SK-N-SH (cell line): ENCODE data around the gene PTPRS. TPM values are rescaled to one million over a fixed set of nuclear protein-coding genes. Genes with fewer than 3 reads are reported as not detected.
A peak's percentile ranks its signal among the peaks of the same experiment; 100 is the strongest.

Experiments
- CTCF ChIA-PET: fragments of 300-600, 350-600 bp; formaldehyde crosslinking; extraction: SDS; loops from one replicate; lab custom pipeline; 2021; lab: Yijun Ruan, JAX
- POLR2A ChIA-PET: fragments of 350-600 bp; sonication (Branson Sonifier 250); formaldehyde crosslinking; extraction: SDS; loops from one replicate; lab custom pipeline; 2020; ENCODE audit warnings: antibody characterized with exemption, inconsistent platforms; lab: Yijun Ruan, JAX
- DNase-seq: peaks from one replicate; pipeline ENCODE4 v3.0.0; 2012
- H2AFZ ChIP-seq: fragments of 200-600 bp; sonication (generic); 2 replicates; pipeline ENCODE4 v1.8.1; 2016; ENCODE audit warnings: antibody characterized with exemption, mild to moderate bottlenecking, low read depth
- H3F3A ChIP-seq: fragments of 200-600 bp; sonication (generic); replicated peaks from 2 replicates; pipeline ENCODE3; 2016; ENCODE audit warnings: antibody characterized with exemption, mild to moderate bottlenecking; ENCODE audit not compliant: insufficient read depth
- H3K27ac ChIP-seq, 2 experiments: fragments of 200-500 bp in 1 of 2; fragments of 200-600 bp in 1 of 2; sonication (Bioruptor generic) in 1 of 2; sonication (generic), shearing (Covaris generic) in 1 of 2; 2 replicates each; pipeline versions ENCODE4 v1.5.1 to v1.6.1; 2014 to 2016; ENCODE audit warnings: low read depth in 2 of 2, inconsistent platforms in 1 of 2, low read length in 1 of 2, mild to moderate bottlenecking in 1 of 2, mixed read lengths in 1 of 2
- H3K27me3 ChIP-seq: fragments of 200-600 bp; sonication (generic), shearing (Covaris generic); 2 replicates; pipeline ENCODE4 v1.6.1; 2016; ENCODE audit warnings: mixed run types; ENCODE audit not compliant: insufficient read depth
- H3K36me3 ChIP-seq, 2 experiments: fragments of 200-500 bp in 1 of 2; fragments of 200-600 bp in 1 of 2; sonication (Bioruptor generic) in 1 of 2; sonication (generic) in 1 of 2; replicated peaks in 1 of 2; 2 replicates each; pipeline versions ENCODE3 to v1.5.1; 2014 to 2016; ENCODE audit warnings: low read length in 1 of 2, mild to moderate bottlenecking in 1 of 2; ENCODE audit not compliant: insufficient read depth in 2 of 2, control insufficient read depth in 1 of 2
- H3K4me1 ChIP-seq, 2 experiments: fragments of 200-500 bp in 1 of 2; fragments of 200-600 bp in 1 of 2; sonication (Bioruptor generic) in 1 of 2; sonication (generic), shearing (Covaris generic) in 1 of 2; 2 replicates each; pipeline versions ENCODE4 v1.5.1 to v1.6.1; 2014 to 2016; ENCODE audit warnings: low read depth in 1 of 2, low read length in 1 of 2, mixed run types in 1 of 2; ENCODE audit not compliant: insufficient read depth in 2 of 2, control insufficient read depth in 1 of 2
- H3K4me2 ChIP-seq: fragments of 200-600 bp; sonication (generic), shearing (Covaris generic); 2 replicates; pipeline ENCODE4 v1.6.1; 2017; ENCODE audit warnings: mixed run types
- H3K4me3 ChIP-seq, 2 experiments: fragments of 200-500 bp in 1 of 2; fragments of 200-600 bp in 1 of 2; sonication (Bioruptor generic) in 1 of 2; sonication (generic), shearing (Covaris generic) in 1 of 2; 2 replicates each; pipeline versions ENCODE4 v1.5.1 to v1.8.1; 2014 to 2016; ENCODE audit warnings: low read depth in 2 of 2, inconsistent platforms in 1 of 2, low read length in 1 of 2, mild to moderate bottlenecking in 1 of 2, mixed read lengths in 1 of 2, moderate library complexity in 1 of 2
- H3K79me2 ChIP-seq: fragments of 200-600 bp; sonication (generic); 2 replicates; pipeline ENCODE4 v1.8.1; 2017; ENCODE audit warnings: mild to moderate bottlenecking; ENCODE audit not compliant: insufficient read depth
- H3K9ac ChIP-seq: fragments of 200-600 bp; sonication (generic); 2 replicates; pipeline ENCODE4 v1.6.1; 2017; ENCODE audit warnings: mixed run types
- H3K9me2 ChIP-seq: fragments of 200-600 bp; sonication (generic); 2 replicates; pipeline ENCODE4 v1.6.1; 2017; ENCODE audit warnings: mixed run types
- H3K9me3 ChIP-seq: fragments of 200-600 bp; sonication (generic); 2 replicates; pipeline ENCODE4 v1.6.1; 2017; ENCODE audit warnings: mixed run types, mild to moderate bottlenecking, moderate library complexity
- H4K20me1 ChIP-seq: fragments of 200-600 bp; sonication (generic); 2 replicates; pipeline ENCODE4 v1.6.1; 2017; ENCODE audit warnings: mild to moderate bottlenecking, mixed run types; ENCODE audit not compliant: insufficient read depth
- FOSL2 ChIP-seq: IDR thresholded peaks from 2 replicates; pipeline ENCODE4 v1.4.0; 2012; ENCODE audit warnings: low read depth, mild to moderate bottlenecking, moderate library complexity, borderline replicate concordance
- WGBS: methylation state at CpG from one replicate; pipeline ENCODE4 v1.1.6; 2017; ENCODE audit warnings: low lambda C conversion rate; 5-methylcytosine and 5-hydroxymethylcytosine counted together
- polyA plus RNA-seq, 3 experiments: library from polyadenylated mRNA; depleted of rRNA; stranded (reverse); fragments of >200 nt; gene quantifications; 2 replicates each; pipeline ENCODE4 v1.2.3, GENCODE V29; 2012
- TF ChIP-seq, protein P1 (sequence below): IDR thresholded peaks from 2 replicates; pipeline ENCODE4; 2012

PTPRS gene
- polyA plus RNA-seq, 1 of the 3 experiments (the other 2 are of a cell fraction) = 91.0 TPM

DNA sequence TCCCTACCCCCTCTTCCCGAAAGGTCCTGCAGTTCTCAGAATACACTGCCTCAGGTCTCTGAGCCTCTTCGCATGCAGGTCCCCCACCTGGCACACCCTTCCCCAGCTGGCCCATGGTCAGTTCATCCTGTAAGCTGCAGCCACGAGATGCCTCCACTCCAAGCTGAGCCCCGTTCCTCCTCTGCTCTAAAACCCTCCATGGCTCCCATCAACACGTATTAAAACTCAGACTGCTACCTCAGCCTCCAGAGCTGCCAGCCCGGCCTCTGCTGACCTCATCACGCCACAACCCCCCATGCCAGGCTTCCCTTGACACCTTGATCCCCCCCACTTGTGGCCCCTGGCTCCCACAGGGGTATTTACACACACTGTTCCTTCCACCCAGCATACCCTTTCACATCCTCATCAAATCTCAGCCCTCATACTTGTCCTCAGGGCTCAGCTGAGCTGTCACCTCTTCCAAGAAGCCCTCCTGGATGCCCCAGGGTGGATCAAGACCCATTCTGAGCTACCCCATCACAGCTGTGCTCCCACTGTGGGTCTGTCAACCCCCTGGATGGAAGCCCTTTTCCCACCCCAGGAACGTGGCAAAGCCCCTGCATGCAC, 48.9 kb downstream of the PTPRS start:
- no peaks in the 10 kb centered on the region for H3K9me2 ChIP-seq
- TF ChIP-seq, protein P1, sequence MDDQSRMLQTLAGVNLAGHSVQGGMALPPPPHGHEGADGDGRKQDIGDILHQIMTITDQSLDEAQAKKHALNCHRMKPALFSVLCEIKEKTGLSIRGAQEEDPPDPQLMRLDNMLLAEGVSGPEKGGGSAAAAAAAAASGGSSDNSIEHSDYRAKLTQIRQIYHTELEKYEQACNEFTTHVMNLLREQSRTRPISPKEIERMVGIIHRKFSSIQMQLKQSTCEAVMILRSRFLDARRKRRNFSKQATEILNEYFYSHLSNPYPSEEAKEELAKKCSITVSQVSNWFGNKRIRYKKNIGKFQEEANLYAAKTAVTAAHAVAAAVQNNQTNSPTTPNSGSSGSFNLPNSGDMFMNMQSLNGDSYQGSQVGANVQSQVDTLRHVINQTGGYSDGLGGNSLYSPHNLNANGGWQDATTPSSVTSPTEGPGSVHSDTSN = no peak
- no peak for TF ChIP-seq FOSL2
- TF ChIP-seq, all 33 proteins: peak for 0
- H3K4me3 ChIP-seq = peak overlapping the region; percentile 78 to 85
- no peaks in the 10 kb centered on the region for H3K36me3 ChIP-seq
- H3F3A ChIP-seq = peaks cover 3% of the 10 kb centered on the region
- peak overlapping the region; percentile 93 for H3K9ac ChIP-seq
- H3K9me3 ChIP-seq = no peaks in the 10 kb centered on the region
- CTCF ChIA-PET = interaction anchor here (1.1 kb wide), 1 partner anchor 10 kb away, joined by 3 read pairs; no protein-coding TSS in a partner anchor
- H3K4me2 ChIP-seq = peak overlapping the region; percentile 85
- H3K27me3 ChIP-seq = no peaks in the 10 kb centered on the region
- peak; percentile 27 for DNase-seq
- peaks cover 59% of the 10 kb centered on the region for H4K20me1 ChIP-seq
- peaks cover 59% of the 10 kb centered on the region for H3K79me2 ChIP-seq
- H3K4me1 ChIP-seq = peaks cover 4 to 39% of the 10 kb centered on the region in 2 experiments; a peak in 1 of 4 replicates
- 91% methylated on average over 8 of the region's 8 CpGs for WGBS
- POLR2A ChIA-PET = interaction anchor here (1.1 to 1.4 kb wide), 2 partner anchors 17 to 35 kb away, joined by 3 to 8 read pairs; no protein-coding TSS in a partner anchor
- no peak overlapping the region for H2AFZ ChIP-seq
- no peak overlapping the region for H3K27ac ChIP-seq

Other genes with a start within 250 kb of the PTPRS start
- gene ZNRF4, start 114.6 kb upstream of the PTPRS start, polyA plus RNA-seq (2012; rRNA removed) = not detected in 2 replicates
- 0.02 and 0.03 TPM in 2 replicates for gene TINCR, start 227.1 kb upstream of the PTPRS start, polyA plus RNA-seq (2012; rRNA removed)